Ureter (tissue), 1 donor: Measurements from ENCODE around the gene AARS2. TPM values are rescaled to one million over a fixed set of nuclear protein-coding genes. Genes with fewer than 3 reads are reported as not detected.
"Not testable (repeated sequence)": the region's sequence is repeated elsewhere in the genome, so short reads cannot be mapped to it uniquely, and the experiment has no call there.

Experiments used
- DNase-seq: peaks from one replicate; pipeline ENCODE4 v3.0.0-alpha.2; 2020; ENCODE audit warnings: low spot score
- total RNA-seq: library from RNA; stranded (reverse); gene quantifications from one replicate; pipeline ENCODE4 v1.2.4, GENCODE V29; 2023
- donor health status: DM: yes; HTN: yes; CAD: no.

Gene AARS2
- total RNA-seq, result 17.4 TPM

- peak; percentile 89 for DNase-seq
Measured at GRCh38 chr6:44312901-44313788, at the start of gene AARS2. TSS of gene AARS2 (minus strand) at chr6:44313347. CDS start at chr6:44313323, 24 bp downstream.

DNA sequence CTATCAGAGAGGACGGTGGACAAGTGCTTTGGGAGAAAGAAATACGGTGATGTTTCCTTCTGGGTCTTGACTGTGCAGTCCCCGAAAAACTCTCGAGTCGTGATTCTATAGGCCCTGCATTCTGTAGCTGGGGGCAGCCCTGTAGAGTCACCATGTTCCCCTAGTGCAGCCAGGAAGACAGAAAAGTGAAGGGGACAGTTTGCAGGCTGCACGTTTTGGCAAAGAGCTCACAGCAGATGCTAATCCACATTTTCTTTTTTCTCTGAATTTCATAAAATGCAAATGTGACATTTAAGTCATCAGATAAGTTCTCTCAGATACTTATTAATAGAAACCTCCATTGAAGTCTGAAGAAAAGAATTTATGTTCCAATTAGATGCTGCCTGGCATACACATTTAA lies 48.8 kb upstream of the AARS2 start:
- DNase-seq, result no peak

- no peak for DNase-seq
Measured at GRCh38 chr6:44359973-44360372, 46.8 kb upstream of the AARS2 start.

DNA sequence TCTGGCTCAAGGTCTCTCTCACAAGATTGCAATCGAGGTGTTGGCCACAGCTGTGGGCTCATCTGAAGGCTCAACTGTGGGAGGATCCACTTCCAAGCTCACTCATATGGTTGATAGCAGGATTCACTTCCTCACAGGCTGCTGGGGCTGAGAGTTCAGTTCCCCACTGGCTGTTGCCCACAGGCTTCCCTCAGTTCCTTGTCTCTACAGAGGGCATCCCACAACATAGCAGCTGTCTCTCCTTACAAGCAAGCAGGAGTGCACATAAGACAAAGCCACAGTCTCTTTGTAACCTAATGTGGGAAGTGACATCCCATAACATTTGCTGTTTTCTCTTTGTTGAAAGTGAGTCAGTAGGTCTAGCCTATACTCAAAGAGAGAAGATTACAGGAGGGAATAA lies 43.3 kb upstream of the AARS2 start:
- DNase-seq, result no peak

- no peak for DNase-seq
Measured at GRCh38 chr6:44355640-44356039, 42.5 kb upstream of the AARS2 start.

- no peak for DNase-seq
Measured at GRCh38 chr6:44353336-44353735, 40.2 kb upstream of the AARS2 start.

GRCh38 chr6:44352259-44352658 lies 39.1 kb upstream of the AARS2 start:
- DNase-seq, result no peak

DNA sequence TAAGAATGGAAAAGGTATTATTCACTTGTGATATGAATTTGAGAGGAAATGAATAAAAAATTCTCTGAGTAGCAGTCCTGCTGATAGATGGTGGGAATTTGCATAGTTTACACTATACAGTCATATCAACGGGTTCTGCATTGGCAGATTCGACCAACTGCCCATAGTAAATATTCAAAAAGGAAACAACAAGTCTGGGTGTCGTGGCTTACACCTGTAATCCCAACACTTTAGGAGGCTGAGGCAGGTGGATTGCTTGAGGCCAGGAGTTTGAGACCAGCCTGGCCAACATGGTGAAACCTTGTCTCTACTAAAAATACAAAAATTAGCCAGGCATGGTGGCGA lies 37.5 kb upstream of the AARS2 start:
- not testable (repeated sequence) for DNase-seq

GRCh38 chr6:44349904-44350649 lies 36.9 kb upstream of the AARS2 start:
- DNase-seq, result no peak

GRCh38 chr6:44346818-44347217 lies 33.7 kb upstream of the AARS2 start:
- not testable (repeated sequence) for DNase-seq

DNA sequence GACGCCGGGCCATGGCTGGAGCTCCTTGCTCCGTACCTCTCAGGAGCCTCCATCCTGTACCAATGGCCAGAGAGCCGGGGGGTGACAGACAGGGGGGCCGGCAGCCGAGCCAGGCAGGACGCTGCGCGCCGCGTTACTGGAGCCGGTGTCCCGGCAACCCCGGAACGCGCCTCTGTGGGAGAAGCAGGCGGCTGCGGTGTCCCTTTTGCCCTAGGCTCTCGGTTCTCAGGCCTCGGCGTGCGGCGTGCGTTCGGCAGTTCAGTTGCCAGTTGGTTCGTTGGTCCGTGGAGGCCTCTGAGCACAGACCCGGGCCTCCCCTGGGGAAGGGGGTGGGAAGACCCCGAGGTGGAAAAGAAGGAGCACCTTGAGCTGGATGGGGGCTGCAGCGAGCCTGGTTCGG lies 29.3 kb upstream of the AARS2 start, which contains the start of gene SPATS1:
Gene SPATS1, plus strand, starts transcription at position 162 of the 400 bp plus-strand sequence. CDS start 446 bp downstream, outside the sequence.
- no peak for DNase-seq

DNA sequence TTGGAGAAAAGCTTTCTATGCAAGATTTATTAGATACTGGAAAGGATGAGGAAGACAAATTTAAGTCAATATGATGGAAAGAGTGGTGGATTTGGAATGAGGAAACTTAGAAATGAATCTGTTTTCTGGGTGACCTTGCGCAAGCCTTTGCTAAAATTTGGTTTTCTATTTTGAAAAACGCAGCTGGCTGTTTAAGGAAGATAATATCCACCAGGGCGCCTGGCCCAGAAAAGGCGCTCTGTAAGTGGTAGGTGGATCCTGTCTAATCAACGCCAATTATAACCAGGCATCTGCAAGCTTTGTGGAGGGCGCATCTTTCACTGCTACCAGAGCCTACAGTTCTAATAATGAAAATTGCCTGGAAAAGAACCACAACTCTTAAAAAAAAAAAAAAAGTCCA lies 28.9 kb upstream of the AARS2 start:
- DNase-seq, result no peak

DNA sequence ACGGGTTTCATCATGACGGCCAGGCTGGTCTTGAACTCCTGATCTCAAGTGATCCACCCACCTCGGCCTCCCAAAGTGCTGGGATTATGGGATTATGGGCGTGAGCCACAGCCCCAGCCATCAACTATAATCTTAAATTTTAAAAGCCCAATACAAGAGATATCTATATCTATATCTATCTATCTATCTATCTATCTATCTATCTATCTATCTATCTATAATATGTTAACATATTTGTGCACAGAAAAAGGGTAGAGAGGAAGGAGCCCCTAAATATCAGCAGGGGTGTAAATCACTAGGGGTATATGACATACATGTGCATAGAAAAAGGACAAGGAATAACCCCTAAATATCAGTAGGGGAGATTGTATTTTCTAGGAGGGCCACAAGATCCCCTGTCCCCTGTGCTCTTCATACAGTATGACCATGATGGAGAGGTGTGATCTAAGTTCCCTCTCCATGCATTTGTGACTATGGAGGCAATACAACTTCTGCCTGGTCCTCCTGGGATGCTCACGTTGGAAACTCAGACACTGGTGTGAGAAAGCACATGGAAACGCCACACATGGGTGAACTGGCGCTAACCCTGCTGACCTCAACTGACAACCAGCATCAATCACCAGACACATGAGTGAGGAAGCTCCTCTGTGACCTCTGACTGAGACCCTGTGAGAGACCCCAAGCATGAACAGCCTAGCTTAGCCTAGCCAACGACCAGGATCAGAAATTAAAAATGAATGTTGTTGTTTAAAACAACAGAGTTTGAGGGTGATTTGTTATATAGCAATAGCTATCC lies 28.1 kb upstream of the AARS2 start:
- no peak for DNase-seq

DNA sequence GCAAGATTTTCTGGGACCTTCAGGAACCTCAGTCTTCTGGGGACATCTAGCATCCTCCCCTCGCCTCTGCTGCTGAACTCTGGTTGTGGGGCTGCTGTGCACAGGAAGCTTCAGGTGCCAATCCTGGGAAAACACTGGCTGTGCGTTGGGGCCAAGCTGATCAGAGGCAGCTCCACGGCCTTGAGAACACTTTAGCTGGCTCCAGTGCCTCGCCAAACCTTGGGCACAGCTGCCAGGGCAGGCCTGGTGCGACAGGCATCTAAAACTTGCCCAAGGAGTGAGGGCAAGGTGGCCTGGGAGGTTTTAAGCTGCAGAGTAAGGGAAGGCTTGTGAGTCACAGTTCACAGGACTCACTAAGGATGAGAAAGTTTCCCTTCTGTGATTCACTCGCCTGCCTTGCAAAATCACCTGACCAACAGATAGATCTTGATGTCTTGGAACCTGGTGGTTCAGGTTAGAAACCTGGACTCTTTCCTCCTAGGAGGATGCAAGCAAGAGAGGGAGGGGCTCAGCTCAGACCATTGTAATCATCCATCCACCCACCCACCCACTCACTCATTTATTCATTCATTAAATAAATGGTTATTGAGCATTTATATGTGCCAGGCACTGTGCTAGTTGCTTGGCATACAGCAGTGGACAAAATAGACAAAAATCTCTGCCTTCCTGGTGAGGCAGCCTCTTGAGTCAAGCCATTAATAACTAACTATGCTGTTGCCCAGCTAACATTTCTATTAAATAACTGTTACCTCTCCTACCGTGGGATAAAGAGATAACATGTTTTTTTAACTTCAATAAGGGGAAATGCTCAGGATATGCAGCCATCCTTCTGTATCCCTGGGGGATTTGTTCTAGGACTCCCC lies 26.8 kb upstream of the AARS2 start:
- no peak for DNase-seq

DNA sequence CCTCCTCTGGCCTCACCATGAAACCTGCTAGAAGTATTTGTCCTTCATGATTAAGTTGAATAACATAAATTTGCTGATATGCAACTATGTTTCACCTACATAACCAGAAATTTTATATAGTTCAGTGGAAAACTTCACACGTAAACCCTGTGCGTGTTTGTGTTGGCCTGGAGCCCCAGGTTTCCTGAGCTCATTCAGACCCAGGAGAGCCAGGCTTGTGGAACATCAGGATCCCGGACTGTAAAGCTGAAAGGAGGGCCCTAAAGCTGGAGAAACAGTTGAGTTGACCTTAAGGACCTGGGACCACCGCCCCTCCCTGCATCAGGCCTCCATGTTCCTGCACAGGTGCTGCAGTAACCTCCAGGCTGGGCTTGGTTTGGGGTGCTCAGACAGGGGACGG lies 26.2 kb upstream of the AARS2 start:
- DNase-seq, result no peak

GRCh38 chr6:44338228-44339122 lies 25.3 kb upstream of the AARS2 start:
- peak; percentile 63 for DNase-seq

GRCh38 chr6:44335631-44336030 lies 22.5 kb upstream of the AARS2 start:
- DNase-seq, result no peak

GRCh38 chr6:44333942-44334341 lies 20.8 kb upstream of the AARS2 start:
- DNase-seq, result no peak

DNA sequence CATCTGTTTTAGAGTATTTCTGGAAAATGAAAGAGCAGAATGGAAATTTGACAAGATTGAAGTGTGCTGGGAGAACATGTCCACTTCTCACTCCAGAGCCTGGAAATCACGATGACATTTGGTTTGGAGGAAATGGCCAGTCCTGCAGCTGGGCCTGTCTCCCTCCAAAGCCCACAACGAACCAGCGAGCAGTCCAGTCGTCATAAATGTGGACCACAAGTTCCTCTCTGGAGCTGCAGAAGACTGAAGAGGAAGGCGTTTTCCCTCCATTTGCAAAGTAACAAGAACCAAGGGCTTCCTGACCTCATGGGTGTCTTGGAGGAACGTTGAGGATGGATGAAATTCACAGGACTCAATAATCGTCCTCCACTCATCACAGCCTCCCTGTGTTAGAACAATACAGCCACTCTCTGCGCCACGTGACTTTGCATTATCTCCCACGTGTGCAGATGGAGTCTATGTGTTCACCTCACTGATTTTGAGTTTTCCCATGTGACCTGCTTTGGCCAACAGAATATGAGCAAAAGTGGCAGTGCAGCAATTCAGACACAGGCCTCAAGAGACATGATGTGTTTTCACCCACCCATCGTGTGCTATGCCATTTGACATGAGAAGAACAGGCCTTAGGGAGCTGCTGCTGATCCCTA lies 20.2 kb upstream of the AARS2 start:
- DNase-seq, result no peak

DNA sequence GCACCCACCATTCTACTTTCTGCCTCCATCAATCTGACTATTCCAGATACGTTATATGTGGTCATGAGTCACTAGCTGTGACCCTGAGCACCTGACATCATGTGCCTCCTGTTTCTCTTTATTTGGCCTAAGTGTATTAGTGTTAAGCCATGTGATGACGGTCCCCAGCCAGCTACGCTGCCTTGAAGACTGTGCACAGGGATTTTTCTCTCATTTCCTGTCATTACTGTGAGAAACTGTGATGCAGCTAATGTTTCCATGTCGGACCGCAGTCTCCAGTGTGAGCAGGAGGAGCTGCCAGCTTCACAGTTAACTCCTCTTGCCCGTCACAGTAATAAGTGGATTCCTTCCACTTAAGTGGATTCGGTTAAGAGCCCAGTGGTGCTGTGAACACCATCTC lies 19.4 kb upstream of the AARS2 start:
- no peak for DNase-seq
